ENCODE results near the gene LOXHD1. TPM values are rescaled to one million over a fixed set of nuclear protein-coding genes. Genes with fewer than 3 reads are reported as not detected.

Gene LOXHD1, protein sequence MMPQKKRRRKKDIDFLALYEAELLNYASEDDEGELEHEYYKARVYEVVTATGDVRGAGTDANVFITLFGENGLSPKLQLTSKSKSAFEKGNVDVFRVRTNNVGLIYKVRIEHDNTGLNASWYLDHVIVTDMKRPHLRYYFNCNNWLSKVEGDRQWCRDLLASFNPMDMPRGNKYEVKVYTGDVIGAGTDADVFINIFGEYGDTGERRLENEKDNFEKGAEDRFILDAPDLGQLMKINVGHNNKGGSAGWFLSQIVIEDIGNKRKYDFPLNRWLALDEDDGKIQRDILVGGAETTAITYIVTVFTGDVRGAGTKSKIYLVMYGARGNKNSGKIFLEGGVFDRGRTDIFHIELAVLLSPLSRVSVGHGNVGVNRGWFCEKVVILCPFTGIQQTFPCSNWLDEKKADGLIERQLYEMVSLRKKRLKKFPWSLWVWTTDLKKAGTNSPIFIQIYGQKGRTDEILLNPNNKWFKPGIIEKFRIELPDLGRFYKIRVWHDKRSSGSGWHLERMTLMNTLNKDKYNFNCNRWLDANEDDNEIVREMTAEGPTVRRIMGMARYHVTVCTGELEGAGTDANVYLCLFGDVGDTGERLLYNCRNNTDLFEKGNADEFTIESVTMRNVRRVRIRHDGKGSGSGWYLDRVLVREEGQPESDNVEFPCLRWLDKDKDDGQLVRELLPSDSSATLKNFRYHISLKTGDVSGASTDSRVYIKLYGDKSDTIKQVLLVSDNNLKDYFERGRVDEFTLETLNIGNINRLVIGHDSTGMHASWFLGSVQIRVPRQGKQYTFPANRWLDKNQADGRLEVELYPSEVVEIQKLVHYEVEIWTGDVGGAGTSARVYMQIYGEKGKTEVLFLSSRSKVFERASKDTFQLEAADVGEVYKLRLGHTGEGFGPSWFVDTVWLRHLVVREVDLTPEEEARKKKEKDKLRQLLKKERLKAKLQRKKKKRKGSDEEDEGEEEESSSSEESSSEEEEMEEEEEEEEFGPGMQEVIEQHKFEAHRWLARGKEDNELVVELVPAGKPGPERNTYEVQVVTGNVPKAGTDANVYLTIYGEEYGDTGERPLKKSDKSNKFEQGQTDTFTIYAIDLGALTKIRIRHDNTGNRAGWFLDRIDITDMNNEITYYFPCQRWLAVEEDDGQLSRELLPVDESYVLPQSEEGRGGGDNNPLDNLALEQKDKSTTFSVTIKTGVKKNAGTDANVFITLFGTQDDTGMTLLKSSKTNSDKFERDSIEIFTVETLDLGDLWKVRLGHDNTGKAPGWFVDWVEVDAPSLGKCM (N-terminal part only)
- polyA plus RNA-seq (2013, experiment 1 of 2; ENCODE audit: insufficient read length) = not detected
- 0.05 TPM for polyA plus RNA-seq (2013, experiment 2 of 2; ENCODE audit: insufficient read length)

DNA sequence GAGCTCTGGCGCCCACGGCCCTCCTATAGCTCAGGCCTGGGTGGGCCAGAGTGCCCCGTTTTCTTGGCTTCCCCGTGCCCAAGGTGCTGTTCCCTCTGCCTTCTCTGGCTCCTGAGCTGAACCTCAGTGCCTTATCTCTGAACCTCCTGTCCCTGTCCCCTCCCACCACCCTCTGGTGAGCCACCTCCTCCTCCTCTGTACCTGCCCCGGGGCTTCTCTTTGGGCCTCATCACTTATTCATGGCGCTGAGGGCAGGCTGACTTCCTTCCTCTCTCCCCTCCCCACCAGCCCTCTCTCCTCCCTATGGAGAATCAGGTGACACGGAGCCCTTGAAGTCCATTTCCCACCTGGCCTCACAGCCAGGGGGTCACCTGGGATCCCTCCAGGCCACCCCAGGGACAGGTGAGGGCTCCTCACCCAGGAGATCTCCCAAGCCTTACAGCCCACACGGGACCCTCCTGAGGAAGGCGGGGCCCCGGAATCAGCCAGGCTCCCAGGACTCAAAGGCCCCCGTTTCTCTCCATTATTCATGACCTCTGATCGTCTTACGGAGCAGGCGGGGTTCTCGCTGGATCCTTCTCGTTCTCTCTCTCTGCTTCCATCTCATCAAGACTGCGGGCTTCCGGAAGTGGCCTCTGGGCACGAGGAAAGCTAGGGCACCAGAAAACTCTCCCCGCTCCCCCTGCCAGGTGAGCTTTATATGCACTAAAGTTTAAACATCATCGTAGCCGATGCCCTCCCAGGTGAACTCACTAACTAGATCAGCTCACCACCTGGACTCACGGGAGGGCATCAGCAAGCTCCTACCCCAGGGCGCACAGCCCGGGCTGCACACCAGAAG, at the start of gene LOXHD1:
Gene LOXHD1 (minus strand): TSS at position 106 of the 841 bp plus-strand sequence. CDS start 187 bp downstream, outside the sequence.
- DNase-seq = no peak

DNA sequence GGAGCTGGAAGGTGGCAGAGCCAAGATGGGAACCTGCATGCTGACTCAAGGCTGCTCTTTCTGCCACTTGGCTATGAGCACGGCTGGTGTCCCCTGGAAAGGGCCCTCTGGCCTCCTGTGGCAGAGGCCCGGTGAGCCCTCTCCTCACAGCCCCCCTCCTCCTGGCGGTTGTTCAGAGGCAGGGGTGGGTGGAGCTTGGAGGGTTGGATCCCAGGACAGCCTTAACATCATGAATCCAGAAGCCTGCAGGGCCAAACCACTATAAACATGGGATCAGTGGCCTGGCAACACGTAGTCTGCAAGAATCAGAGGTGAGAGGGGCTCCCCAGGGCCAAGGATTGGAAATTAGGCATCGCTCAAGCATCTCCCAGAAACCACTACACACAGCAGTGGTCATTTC, 48.5 kb upstream of the LOXHD1 start:
- DNase-seq = no peak

DNA sequence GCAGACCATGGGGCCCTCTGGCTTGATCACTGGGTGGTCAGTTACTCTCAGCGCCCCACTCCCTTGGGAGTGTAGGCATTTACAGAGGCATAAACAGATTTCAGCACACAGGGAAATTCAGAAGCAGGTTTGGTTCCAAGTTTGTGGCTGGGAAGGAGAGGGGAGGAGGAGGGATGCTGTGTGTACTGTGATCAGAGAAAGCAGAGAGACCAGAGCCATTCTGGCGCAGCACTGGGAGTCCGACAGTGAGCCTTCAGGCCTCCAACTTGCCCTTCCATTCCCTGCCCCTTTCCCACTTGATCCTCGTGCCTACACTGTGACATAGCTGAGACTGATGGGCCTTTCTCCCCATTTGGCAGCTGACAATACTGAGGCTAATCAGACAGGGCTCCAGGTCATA, 47.8 kb upstream of the LOXHD1 start:
- no peak for DNase-seq

DNA sequence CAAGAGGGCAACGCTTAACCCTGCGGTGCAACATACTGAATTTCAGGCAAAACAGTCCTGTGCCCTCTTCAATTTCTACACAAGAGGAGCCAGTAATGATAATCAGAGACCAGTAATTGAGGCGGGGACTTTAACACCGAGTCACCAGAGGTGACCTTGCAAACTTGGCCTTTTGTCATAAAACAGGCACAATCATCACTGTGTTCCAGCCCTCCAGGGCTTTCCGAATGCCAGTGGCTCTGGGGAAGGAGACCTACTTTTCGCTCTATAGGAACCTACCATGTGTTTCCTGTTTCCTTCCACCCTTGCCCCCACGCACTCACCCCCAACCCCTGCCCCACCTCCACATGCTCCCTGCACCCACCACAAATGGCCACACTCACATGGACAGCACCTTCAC, 47.2 kb upstream of the LOXHD1 start:
- no peak for DNase-seq

DNA sequence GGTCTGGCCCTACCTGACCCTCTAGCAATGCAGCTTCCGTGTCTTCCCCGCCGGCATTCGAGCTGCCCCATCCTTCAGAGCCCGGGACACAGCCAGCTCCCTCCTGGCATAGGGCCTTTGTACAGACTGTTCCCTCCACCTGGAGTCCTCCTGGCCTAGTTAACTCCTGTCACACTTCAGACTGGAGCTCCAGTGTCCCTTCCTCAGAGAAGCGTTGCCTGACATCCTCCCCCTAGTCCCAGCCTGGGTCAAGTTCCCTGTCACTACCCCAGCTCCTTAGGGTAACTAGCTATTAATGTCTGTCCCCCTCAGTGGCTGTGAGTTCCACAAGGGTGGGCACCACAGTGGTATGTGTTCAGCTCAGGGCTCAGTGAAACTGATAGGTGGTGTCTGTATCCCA, 45.5 kb upstream of the LOXHD1 start:
- DNase-seq = no peak

DNA sequence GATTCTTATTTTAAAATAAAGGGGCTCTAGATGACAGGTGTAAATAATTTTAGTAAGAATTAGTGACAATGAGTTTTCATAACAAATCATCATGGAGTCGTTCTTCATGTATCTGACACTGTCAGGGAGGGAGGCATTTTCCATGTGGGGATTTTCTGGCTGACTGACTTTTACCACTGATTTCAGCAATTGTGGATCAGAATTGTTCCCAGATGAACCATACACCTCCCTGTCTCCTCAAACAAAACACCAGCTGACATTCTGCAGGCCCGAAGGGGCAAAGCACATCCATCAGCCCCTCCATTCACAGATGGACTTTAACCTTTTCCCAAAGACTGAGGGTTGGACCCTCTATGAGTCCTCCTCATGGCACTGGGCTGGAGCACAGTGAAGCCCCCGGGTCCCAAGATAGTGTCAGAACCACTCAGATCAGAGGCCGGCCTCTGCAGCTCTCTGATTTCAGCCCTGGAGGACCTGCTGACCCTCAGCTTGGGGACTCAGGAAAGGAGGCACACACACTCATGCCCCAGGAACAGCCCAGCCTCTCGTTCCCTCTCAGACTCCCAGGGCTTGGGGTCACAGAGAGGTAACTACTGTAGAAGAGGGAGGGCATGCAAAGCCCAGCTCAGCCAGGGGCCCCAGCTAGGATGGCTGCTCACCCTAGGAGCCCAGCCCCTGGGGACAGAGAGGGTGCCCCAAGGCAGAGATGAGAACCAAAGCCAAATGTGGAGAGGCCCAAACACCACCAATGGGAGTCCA, 43.2 kb upstream of the LOXHD1 start:
- DNase-seq = no peak

DNA sequence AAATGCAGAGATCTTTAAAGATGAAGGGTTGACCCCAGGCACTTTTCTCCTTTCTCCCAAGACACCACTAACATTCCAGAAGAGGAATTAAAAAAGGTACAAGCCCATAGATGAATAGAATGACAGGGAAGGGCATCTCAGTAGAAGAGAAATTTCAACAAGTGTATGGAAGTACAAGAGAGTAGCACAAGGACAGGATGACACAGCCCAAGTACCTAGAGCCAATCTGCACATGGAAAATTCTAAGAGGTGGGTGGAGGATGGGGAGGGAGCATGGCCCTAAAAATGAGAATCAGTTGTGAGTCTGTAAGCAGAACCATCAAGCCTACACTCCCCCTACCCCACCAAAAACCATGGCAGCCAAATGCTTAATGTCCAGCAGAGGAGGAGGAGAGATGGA, 39.7 kb upstream of the LOXHD1 start:
- no peak for DNase-seq

DNA sequence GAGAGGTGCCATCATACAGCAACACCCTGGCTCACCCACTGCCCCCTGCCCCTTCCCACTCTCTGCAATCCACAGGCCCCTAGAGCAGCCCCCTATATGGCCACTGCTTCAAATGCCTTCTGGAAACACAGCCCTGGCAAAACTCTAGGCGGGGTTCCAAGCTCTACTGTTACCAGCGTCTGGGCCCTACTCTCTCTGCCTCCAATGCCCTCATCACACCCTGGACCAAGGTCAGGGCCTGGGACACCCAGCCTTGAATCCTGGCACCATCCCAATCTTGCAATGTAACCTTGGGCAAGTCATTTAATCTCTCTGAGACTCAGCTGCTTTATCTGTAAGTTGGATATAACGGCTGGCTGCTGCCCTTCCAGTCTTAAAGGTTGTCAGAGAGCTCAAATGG, 39.2 kb upstream of the LOXHD1 start:
- no peak for DNase-seq

DNA sequence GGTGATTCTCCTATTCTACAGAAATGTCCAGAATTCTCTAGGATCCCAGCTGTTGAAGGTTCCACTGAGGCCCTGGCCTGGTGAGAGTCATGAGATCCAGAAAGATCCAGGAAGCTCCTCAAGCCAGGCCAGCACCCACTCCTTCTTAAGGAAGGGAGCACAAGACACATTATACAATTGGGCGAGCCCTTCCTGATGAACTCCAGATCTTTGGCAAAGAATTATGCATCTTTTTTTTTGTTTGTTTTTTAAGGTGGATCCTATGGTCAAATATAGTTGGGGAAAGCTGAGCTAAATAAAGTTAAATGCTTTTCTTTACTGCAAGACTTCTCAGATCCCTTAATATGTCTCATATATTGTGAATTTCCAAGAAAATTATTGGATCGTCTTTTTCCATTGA, 37.0 kb upstream of the LOXHD1 start:
- no peak for DNase-seq

DNA sequence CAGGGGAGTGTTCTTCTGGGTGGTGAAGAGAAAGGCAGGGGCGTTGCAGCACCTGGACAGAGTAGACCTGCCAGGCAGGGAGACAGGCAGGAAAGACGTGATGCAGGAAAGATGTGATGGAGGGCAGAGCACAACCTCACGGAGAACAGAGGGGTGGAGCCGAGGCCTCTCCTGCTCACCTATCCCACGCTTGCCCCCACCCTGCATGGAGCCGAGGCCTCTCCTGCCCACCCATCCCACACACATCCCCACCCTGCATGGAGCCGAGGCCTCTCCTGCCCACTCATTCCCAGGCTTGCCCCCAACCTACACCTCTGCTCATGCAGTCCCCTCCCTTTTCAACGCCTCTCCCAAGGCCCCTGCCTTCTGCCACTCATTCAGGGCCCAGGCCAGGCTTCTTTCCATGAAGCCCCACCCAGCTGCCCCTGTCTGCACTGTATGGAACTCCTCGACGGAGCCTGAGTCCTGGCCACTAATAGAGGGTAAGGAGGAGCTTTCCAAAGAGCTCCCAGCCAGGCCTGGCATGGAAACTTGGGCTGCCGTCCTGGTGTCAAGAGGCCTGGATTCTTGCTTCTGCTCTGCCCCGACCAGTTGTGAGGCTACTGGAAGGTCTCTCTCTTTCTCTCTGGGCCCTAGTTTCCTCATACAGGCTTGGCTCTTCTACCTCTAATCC, 32.0 kb upstream of the LOXHD1 start:
- no peak for DNase-seq

DNA sequence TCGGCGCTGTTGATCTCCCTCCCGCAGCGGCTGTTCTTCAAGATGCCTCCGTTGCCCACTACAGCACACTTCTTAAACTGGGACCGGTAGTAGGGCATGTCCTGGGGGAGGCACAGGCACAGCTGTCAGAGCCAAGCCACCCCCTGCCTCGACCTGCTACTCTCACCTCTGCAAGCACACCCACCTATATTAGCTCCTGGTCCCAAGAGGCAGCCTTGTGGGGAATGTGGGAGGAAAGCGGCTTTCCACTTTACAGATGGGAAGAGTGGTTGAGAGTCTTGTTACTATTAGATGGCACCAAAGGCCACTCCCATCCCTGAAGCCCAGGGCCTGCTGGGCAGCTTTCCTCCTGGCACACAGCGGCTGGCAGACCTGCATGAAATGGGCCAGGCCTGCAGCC, 29.2 kb upstream of the LOXHD1 start:
- DNase-seq = no peak

DNA sequence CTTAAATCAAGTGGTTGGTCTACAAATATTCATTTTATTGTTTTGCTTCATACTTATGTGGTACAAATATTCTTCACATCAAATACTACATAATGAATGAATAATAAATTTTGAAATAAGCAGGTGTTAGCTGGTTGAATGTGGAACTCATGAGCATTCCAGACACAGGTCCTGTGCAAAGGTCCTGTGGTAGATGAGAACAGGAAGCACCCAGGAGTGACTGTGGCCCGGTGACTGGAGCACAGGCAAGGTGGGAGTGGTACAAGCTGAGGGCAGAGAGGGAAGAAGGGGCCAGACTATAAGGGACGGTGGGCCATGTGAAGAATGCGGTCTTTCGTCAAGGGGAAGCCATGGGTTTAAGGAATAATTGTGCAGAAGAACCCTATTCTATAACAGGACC, 26.2 kb upstream of the LOXHD1 start:
- no peak for DNase-seq

DNA sequence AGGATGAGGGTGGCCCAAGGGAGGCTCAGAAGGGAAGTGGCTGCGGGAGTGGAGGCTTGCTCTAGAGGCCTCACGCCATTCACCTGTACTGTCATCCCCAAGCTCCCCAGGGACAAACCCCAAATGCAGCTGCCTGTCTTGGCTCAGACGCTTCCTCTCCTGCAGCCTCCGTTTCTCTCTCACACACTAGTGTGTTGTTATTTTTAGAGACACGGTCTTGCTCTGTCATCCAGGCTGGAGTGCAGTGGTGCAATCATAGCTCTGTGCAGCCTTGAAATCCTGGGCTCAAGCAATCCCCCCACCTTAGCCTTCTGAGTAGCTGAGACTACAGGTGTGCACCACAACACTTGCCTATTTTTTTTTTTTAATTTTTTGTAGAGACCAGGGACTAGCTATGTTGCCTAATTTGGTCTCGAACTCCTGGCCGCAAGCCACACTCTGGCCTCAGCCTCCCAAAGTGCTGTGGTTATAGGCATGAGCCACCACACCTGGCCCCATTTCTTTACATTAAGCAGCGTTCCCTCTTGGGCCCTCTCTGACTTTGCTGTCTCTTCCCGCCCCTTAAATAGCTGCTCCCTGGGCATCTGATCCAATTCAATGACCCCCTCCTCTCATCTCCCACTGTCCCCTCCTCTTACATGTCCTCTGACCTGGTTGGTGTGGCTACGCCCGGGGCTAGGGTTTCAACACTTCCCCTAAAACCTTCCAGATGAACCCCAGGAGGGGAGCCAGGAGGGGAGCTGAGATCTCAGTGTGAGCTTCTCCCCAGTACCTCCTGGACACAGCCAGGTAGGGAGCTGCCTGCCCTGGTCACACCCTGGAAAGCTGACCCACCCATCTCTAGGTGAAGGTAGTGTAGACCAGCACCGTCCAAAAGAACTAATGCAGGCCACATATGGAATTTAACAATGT, 24.0 kb upstream of the LOXHD1 start:
- DNase-seq = no peak

DNA sequence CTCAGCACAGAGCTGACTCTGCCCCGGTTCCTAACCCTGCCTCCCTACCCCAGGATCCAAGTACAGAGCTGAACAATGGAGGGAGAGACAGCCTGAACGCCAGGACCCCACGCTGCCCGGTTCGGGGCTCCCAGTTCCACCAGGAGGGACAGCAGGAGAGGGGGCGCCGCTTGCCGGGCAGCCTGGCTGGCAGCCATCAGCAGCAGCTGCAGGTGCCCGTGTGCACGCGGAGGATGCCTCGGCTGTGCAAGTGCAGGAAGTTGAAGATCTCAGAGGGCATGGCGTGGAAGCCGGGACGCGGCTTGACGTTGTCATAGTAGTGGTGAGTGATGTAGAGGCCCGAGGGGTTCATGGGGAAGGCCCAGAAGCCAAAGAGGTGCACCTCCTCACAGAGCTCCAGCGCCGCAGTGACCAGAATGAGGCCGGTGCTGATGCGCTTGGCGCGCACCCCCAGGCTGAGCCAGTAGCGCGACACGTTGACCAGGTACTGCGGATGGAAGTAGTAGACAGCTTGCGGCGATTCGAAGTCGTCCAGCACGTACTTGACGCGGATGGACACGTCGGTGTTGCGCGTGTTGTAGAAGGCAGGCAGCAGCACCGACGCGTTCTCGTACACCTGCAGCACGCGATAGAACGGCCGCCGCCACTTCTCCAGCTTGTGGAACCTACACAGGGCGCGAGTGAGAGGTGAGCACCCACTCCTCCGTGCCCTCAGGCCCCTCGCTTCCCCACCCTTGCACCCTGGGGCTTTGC, 23.0 kb upstream of the LOXHD1 start:
- DNase-seq = no peak

DNA sequence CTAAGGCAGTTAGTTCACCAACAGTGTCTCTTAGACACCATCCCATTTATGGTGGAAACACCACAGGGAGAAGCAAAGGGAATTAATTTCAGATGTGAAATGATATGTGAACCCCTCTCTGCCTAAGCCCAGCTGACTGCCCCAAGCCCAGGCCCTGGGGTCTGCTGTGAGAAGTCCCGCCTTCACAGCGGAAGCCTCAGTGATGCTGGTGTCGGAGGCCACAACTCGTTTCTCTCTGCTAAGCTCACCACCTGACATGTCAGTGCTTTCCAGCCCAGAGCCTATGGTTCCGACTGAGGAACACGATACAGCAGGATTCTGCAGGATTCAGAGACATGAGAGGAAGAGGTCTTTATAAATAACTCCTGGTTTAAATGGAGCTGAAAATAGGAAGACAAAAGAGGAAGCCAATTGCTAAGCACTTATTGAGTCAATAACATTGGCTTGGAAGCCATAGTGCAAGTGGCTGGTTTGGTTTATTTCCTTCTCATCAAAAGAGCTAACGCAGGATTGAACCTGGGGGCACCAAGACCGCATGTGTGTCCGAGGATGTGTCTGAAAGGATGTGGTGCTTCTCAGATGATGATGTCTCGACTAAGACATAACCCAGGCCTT, 21.9 kb upstream of the LOXHD1 start:
- no peak for DNase-seq

DNA sequence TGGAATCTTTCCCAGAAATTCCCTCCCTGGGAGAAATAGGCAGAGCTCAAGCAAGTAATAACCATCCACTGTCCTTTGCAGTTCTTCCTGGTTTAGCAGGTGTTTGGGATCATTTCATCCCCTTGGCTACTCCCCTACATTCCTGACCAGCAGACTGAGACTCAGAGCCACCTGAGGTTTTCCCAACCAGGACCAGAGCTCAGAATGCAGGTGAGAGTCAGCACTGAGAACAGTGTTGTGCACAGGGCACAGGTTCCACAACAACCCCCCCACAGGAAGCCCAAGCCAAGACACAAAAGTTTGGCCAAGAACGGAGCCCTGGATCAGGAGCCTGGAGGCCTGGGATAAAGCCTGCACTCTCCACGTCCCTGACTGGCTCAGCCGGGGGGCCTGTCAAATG, 21.0 kb upstream of the LOXHD1 start:
- DNase-seq = no peak

DNA sequence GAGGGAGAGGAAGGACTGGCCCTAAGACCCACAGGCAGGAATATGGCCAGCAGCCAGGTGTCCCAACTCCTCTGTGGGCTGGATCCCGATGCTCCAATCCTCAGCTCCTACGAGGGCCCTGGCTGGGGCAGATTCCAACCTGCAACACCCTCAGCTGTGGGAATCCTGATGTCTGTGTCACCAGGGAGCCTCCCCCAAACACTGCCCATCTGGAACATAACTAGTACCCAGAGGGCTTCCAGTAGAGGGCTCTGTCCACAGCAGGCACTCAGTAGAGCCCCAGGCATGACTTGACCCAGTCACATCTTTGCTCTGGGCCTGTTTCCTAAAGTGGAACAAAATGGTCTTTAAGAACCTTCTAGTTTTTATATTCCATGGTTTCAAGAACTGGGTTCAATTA, 20.6 kb upstream of the LOXHD1 start:
- no peak for DNase-seq

DNA sequence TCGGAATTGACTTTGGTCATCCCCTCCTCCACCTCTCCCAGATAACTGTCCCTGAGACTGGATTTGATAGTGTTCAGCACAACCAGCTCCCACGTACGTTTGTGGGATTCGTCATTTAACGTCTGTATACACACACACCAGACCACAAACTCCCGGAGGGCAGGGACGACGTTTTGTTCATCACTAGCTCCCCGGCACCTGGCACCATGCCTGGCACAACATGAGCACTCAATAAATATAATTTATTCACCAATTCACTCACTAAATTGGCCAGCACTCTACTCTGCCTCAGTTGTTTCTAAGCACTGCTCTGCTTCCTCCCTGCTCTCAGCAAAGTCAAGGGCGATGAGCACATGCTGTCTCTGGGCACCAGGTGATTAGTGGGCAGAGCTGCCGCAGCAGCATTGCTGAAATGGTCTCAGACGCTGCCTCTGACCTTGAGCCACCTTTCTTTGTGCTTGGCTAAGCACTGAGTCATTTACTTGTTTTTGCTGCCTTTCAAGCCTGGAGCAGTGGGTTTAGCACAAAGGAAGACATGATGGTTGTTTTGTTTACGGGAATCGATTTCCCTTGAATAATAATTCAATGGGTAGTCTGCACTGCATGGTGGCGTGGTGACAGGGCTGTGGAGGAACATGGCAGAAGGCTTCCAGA, 19.3 kb upstream of the LOXHD1 start:
- no peak for DNase-seq
